Neural progenitor cell (in vitro differentiated cells): Measurements from ENCODE around the gene CSNK1G2. TPM values are rescaled to one million over a fixed set of nuclear protein-coding genes. Genes with fewer than 3 reads are reported as not detected.
"Not testable (repeated sequence)": the region's sequence is repeated elsewhere in the genome, so short reads cannot be mapped to it uniquely, and the experiment has no call there.

Experiments
- DNase-seq: peaks from one replicate; pipeline ENCODE4 v3.0.0-alpha.2; 2016; ENCODE audit warnings: low spot score
- H2AFZ ChIP-seq: fragments of 200-600 bp; sonication (generic); replicated peaks from 2 replicates; pipeline ENCODE4 v1.6.1; 2016; ENCODE audit warnings: antibody characterized with exemption
- H3F3A ChIP-seq: fragments of 200-600 bp; sonication (generic); 2 replicates; pipeline ENCODE4 v1.6.1; 2016; ENCODE audit warnings: antibody characterized with exemption, low read depth
- H3K27ac ChIP-seq: fragments of 200-600 bp; sonication (generic); 2 replicates; pipeline ENCODE4 v1.5.1; 2016; ENCODE audit warnings: mild to moderate bottlenecking
- H3K27me3 ChIP-seq: fragments of 200-600 bp; sonication (generic); 2 replicates; pipeline ENCODE4 v1.6.1; 2016; ENCODE audit warnings: mild to moderate bottlenecking, moderate library complexity
- H3K36me3 ChIP-seq: fragments of 200-600 bp; sonication (generic); 2 replicates; pipeline ENCODE4 v1.5.1; 2016
- H3K4me1 ChIP-seq: fragments of 200-600 bp; sonication (generic); 2 replicates; pipeline ENCODE4 v1.6.1; 2016; ENCODE audit warnings: mixed run types
- H3K4me2 ChIP-seq: fragments of 200-600 bp; sonication (generic); 2 replicates; pipeline ENCODE4 v1.6.1; 2016
- H3K4me3 ChIP-seq: fragments of 200-600 bp; sonication (generic); 2 replicates; pipeline ENCODE4 v1.5.1; 2016
- H3K79me2 ChIP-seq: fragments of 200-600 bp; sonication (generic); 2 replicates; pipeline ENCODE4 v1.6.1; 2016; ENCODE audit warnings: low read depth
- H3K9ac ChIP-seq: fragments of 200-600 bp; sonication (generic); 2 replicates; pipeline ENCODE4 v1.6.1; 2016
- H3K9me3 ChIP-seq: fragments of 200-600 bp; sonication (generic); 2 replicates; pipeline ENCODE4 v1.5.1; 2016; ENCODE audit warnings: low read depth
- H4K20me1 ChIP-seq: fragments of 200-600 bp; sonication (generic); 2 replicates; pipeline ENCODE4 v1.6.1; 2016; ENCODE audit warnings: low read depth
- H3K27ac Mint-ChIP-seq: 3 replicates; pipeline ENCODE4 v1.8.0; 2021; ENCODE audit warnings: mixed read lengths
- H3K27me3 Mint-ChIP-seq: 2 replicates; pipeline ENCODE4 v1.8.0; 2022; ENCODE audit warnings: low read depth, mild to moderate bottlenecking, inconsistent platforms, moderate library complexity, mixed read lengths; ENCODE audit not compliant: insufficient read depth
- H3K36me3 Mint-ChIP-seq: 3 replicates; pipeline ENCODE4 v1.8.0; 2021; ENCODE audit warnings: mixed read lengths
- H3K4me1 Mint-ChIP-seq: 3 replicates; pipeline ENCODE4 v1.8.0; 2021; ENCODE audit warnings: mixed read lengths
- H3K4me3 Mint-ChIP-seq: 3 replicates; pipeline ENCODE4 v1.8.0; 2021; ENCODE audit warnings: mild to moderate bottlenecking, moderate library complexity, mixed read lengths
- H3K9me3 Mint-ChIP-seq: 3 replicates; pipeline ENCODE4 v1.8.0; 2020; ENCODE audit warnings: mixed read lengths
- CTCF ChIP-seq: fragments of 200-600 bp; sonication (generic); IDR thresholded peaks from 2 replicates; pipeline ENCODE4 v1.5.1; 2017; ENCODE audit warnings: antibody characterized with exemption, mild to moderate bottlenecking
- EZH2 ChIP-seq: fragments of 200-600 bp; sonication (generic); IDR thresholded peaks from 2 replicates; pipeline ENCODE4 v1.6.1; 2017; ENCODE audit warnings: antibody characterized with exemption, mild to moderate bottlenecking, moderate library complexity
- EZH2phosphoT487 ChIP-seq: fragments of 200-600 bp; sonication (generic); IDR thresholded peaks from 2 replicates; pipeline ENCODE4 v1.6.1; 2017; ENCODE audit warnings: antibody characterized with exemption
- total RNA-seq: library from RNA; depleted of rRNA; stranded (reverse); fragments of >200 nt; gene quantifications from 2 replicates; pipeline ENCODE4 v1.2.3, GENCODE V29; 2015; ENCODE audit warnings: low replicate concordance

Gene CSNK1G2
- total RNA-seq, 1 donor from 2014 or later, result 49.6 TPM

GRCh38 chr19:1986357-1987162 lies 45.6 kb downstream of the CSNK1G2 start:
- Mint-ChIP-seq H3K9me3 (no peaks in the 10 kb centered on the region), H3K4me1 (no peaks in the 10 kb centered on the region), H3K27me3 (peaks cover 3% of the 10 kb centered on the region), H3K27ac (no peak overlapping the region), H3K4me3 (no peak overlapping the region), H3K36me3 (peaks cover 12% of the 10 kb centered on the region)
- H3K79me2 ChIP-seq, result no peaks in the 10 kb centered on the region
- H3K27ac ChIP-seq, result peak overlapping the region; percentile 74
- no peak overlapping the region for H3K9ac ChIP-seq
- no peak overlapping the region for H3K4me2 ChIP-seq
- no peak overlapping the region for H3K4me3 ChIP-seq
- TF ChIP-seq EZH2phosphoT487 (no peak), CTCF (no peak), EZH2 (no peak)
- no peaks in the 10 kb centered on the region for H3K27me3 ChIP-seq
- no peak overlapping the region for H2AFZ ChIP-seq
- H3K4me1 ChIP-seq, result no peaks in the 10 kb centered on the region
- H4K20me1 ChIP-seq, result peaks cover 16% of the 10 kb centered on the region
- H3K9me3 ChIP-seq, result no peaks in the 10 kb centered on the region
- H3F3A ChIP-seq, result peaks cover 34% of the 10 kb centered on the region
- H3K36me3 ChIP-seq, result no peaks in the 10 kb centered on the region
- DNase-seq, result no peak

GRCh38 chr19:1987197-1988187 lies 46.5 kb downstream of the CSNK1G2 start:
- Histone ChIP-seq H3K27ac (peak overlapping the region; percentile 29), H3K27me3 (no peaks in the 10 kb centered on the region), H3K9me3 (no peaks in the 10 kb centered on the region), H3F3A (peaks cover 35% of the 10 kb centered on the region), H3K4me1 (no peaks in the 10 kb centered on the region), H3K79me2 (no peaks in the 10 kb centered on the region), H3K4me2 (no peak overlapping the region), H3K9ac (no peak overlapping the region), H4K20me1 (peaks cover 16% of the 10 kb centered on the region), H2AFZ (no peak overlapping the region), H3K36me3 (no peaks in the 10 kb centered on the region), H3K4me3 (no peak overlapping the region)
- DNase-seq, result no peak
- Mint-ChIP-seq H3K27ac (no peak overlapping the region), H3K4me3 (no peak overlapping the region), H3K36me3 (peaks cover 8% of the 10 kb centered on the region), H3K27me3 (peaks cover 3% of the 10 kb centered on the region), H3K4me1 (no peaks in the 10 kb centered on the region), H3K9me3 (no peaks in the 10 kb centered on the region)
- TF ChIP-seq CTCF, result no peak
- no peak for TF ChIP-seq EZH2
- TF ChIP-seq EZH2phosphoT487, result no peak

GRCh38 chr19:1988464-1988863 lies 47.5 kb downstream of the CSNK1G2 start:
- not testable (repeated sequence) for H3K4me1 ChIP-seq, H3K4me1 Mint-ChIP-seq, H3K4me2 ChIP-seq, H3K4me3 Mint-ChIP-seq, H3K27ac ChIP-seq, H3K79me2 ChIP-seq, H3K4me3 ChIP-seq, H3K27me3 Mint-ChIP-seq, H3K36me3 ChIP-seq, H3K27me3 ChIP-seq, DNase-seq, H3K9ac ChIP-seq, H3K9me3 Mint-ChIP-seq, H2AFZ ChIP-seq, H3K9me3 ChIP-seq, H3K27ac Mint-ChIP-seq
- H3K36me3 Mint-ChIP-seq, result peaks cover 11% of the 10 kb centered on the region
- Histone ChIP-seq H4K20me1 (peaks cover 14% of the 10 kb centered on the region), H3F3A (peaks cover 35% of the 10 kb centered on the region)
